ENCODE measurements around the gene AJAP1. TPM values are rescaled to one million over a fixed set of nuclear protein-coding genes. Genes with fewer than 3 reads are reported as not detected.

AJAP1 gene
- total RNA-seq, 1 experiment from 2014 or later: not detected

DNA sequence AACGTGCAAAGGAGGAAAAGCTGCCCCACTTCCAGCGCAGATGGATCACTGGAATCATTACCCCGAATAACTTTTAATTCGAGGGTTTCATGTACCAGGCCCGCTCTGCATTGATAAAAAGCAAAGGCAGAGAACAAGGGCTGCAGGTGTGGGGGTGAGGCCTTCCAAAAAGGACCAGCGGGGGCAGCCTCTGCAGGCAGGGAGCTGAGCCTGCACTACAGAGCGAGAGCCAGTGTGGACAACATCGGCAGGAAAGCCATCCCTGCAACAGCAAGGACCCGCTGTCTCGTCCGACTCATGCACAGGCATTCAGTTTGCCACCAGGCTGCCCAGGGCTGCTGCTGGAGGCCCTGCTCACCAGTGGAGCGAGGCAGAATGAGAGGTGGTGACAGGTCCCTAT is 27.1 kb upstream of the AJAP1 start:
- Histone ChIP-seq H3K9me2 (ENCODE audit: insufficient read depth) (no peaks in the 10 kb centered on the region), H3K27ac (ENCODE audit: low read depth, low read length) (no peak overlapping the region), H3K4me2 (ENCODE audit: low read length) (no peak overlapping the region), H3K27me3 (ENCODE audit: insufficient read depth, low read length) (no peaks in the 10 kb centered on the region), H3K4me1 (ENCODE audit: control insufficient read depth in 1 of 2, insufficient read depth in 2 of 2, low read length in 2 of 2) (no peaks in the 10 kb centered on the region), H3K9me3 (ENCODE audit: control insufficient read depth in 1 of 2, insufficient read depth in 1 of 2, low read depth in 1 of 2, low read length in 2 of 2) (no peaks in the 10 kb centered on the region), H4K20me1 (ENCODE audit: insufficient read depth) (no peaks in the 10 kb centered on the region), H3K4me3 (replicated peaks in 1 of 2; ENCODE audit: low read depth in 1 of 2, low read length in 2 of 2) (no peak overlapping the region), H3K79me2 (ENCODE audit: insufficient read depth, low read length) (no peaks in the 10 kb centered on the region), H3K9ac (ENCODE audit: low read length) (no peak overlapping the region), H3K36me3 (ENCODE audit: control insufficient read depth in 1 of 2, insufficient read depth in 2 of 2, low read length in 2 of 2) (no peaks in the 10 kb centered on the region), H2AFZ (ENCODE audit: low read depth, low read length, poor library complexity, severe bottlenecking) (no peak overlapping the region)
- no TSS peak for BruUV-seq (replicated peaks)
- no peak for ATAC-seq
- ChIA-PET CTCF (no interaction called here), POLR2A (no interaction called here), RAD21 (ENCODE audit: low non-redundant PET in 1 of 2, low total read pairs in 2 of 2, uncharacterized antibody in 2 of 2, unreplicated experiment in 2 of 2) (no interaction called here)
- intact Hi-C loops (cut with micrococcal nuclease): no loop called here
- TF ChIP-seq, protein P1, sequence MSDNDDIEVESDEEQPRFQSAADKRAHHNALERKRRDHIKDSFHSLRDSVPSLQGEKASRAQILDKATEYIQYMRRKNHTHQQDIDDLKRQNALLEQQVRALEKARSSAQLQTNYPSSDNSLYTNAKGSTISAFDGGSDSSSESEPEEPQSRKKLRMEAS (IDR thresholded peaks at IDR 0.05): no peak
- no peak for TF ChIP-seq TCF7L2 (IDR thresholded peaks at IDR 0.05; ENCODE audit: borderline replicate concordance, extremely low read depth, insufficient read depth, insufficient read length)
- no peak for DNase-seq (ENCODE audit: low read depth, low spot score)

DNA sequence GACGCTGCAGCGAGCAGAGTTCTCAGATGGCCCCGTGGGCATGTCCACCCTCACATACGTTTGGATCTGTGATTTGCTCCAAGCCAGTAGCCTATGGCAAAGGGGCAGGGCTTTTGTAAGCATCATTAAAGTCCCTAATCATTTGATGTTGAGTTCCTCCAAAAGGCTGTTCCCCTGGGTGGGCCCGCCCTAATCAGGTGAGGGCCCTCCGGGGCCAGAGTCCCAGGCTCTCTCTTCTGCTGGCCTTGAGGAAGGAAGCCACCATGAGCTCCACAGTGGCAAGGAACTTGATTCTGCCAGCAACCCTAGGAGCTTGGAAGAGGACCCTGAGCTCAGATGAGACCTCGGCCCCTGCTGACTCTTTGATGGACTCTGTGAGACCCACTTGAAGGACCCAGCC is 25.4 kb upstream of the AJAP1 start:
- no TSS peak for BruUV-seq (replicated peaks)
- no peaks in the 10 kb centered on the region for H3K36me3 ChIP-seq (ENCODE audit: control insufficient read depth in 1 of 2, insufficient read depth in 2 of 2, low read length in 2 of 2)
- no peak for DNase-seq (ENCODE audit: low read depth, low spot score)
- ChIA-PET CTCF (no interaction called here), RAD21 (ENCODE audit: low non-redundant PET in 1 of 2, low total read pairs in 2 of 2, uncharacterized antibody in 2 of 2, unreplicated experiment in 2 of 2) (no interaction called here), POLR2A (no interaction called here)
- H3K27me3 ChIP-seq (ENCODE audit: insufficient read depth, low read length): no peaks in the 10 kb centered on the region
- H3K9ac ChIP-seq (ENCODE audit: low read length): no peak overlapping the region
- no peak overlapping the region for H3K4me3 ChIP-seq (replicated peaks in 1 of 2; ENCODE audit: low read depth in 1 of 2, low read length in 2 of 2)
- no peak overlapping the region for H3K4me2 ChIP-seq (ENCODE audit: low read length)
- H2AFZ ChIP-seq (ENCODE audit: low read depth, low read length, poor library complexity, severe bottlenecking): no peak overlapping the region
- H3K27ac ChIP-seq (ENCODE audit: low read depth, low read length): no peak overlapping the region
- H3K9me2 ChIP-seq (ENCODE audit: insufficient read depth): no peaks in the 10 kb centered on the region
- no peaks in the 10 kb centered on the region for H4K20me1 ChIP-seq (ENCODE audit: insufficient read depth)
- TF ChIP-seq, protein P2, sequence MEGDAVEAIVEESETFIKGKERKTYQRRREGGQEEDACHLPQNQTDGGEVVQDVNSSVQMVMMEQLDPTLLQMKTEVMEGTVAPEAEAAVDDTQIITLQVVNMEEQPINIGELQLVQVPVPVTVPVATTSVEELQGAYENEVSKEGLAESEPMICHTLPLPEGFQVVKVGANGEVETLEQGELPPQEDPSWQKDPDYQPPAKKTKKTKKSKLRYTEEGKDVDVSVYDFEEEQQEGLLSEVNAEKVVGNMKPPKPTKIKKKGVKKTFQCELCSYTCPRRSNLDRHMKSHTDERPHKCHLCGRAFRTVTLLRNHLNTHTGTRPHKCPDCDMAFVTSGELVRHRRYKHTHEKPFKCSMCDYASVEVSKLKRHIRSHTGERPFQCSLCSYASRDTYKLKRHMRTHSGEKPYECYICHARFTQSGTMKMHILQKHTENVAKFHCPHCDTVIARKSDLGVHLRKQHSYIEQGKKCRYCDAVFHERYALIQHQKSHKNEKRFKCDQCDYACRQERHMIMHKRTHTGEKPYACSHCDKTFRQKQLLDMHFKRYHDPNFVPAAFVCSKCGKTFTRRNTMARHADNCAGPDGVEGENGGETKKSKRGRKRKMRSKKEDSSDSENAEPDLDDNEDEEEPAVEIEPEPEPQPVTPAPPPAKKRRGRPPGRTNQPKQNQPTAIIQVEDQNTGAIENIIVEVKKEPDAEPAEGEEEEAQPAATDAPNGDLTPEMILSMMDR (IDR thresholded peaks at IDR 0.05 in 2 of 3, conservative IDR thresholded peaks at IDR 0.05 in 1 of 3; ENCODE audit: borderline replicate concordance in 1 of 3, insufficient read depth in 1 of 3, low read depth in 2 of 3, low read length in 2 of 3): no peak
- TF ChIP-seq ZFX (IDR thresholded peaks at IDR 0.05) (no peak), EGR1 (IDR thresholded peaks at IDR 0.05; ENCODE audit: low read depth) (no peak), EZH2 (IDR thresholded peaks at IDR 0.05) (no peak), FOSL1 (IDR thresholded peaks at IDR 0.05; ENCODE audit: low read depth) (no peak), SP1 (IDR thresholded peaks at IDR 0.05; ENCODE audit: low read depth) (no peak), ZNF274 (IDR thresholded peaks at IDR 0.05; ENCODE audit: low read depth, low read length) (no peak), CBX3 (IDR thresholded peaks at IDR 0.05; ENCODE audit: low read depth) (no peak), SRF (IDR thresholded peaks at IDR 0.05; ENCODE audit: low read depth) (no peak), RAD21 (IDR thresholded peaks at IDR 0.05; ENCODE audit: low read depth) (no peak)
- TF ChIP-seq, protein P3, sequence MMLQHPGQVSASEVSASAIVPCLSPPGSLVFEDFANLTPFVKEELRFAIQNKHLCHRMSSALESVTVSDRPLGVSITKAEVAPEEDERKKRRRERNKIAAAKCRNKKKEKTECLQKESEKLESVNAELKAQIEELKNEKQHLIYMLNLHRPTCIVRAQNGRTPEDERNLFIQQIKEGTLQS (IDR thresholded peaks at IDR 0.05): no peak
- TF ChIP-seq, protein P4, sequence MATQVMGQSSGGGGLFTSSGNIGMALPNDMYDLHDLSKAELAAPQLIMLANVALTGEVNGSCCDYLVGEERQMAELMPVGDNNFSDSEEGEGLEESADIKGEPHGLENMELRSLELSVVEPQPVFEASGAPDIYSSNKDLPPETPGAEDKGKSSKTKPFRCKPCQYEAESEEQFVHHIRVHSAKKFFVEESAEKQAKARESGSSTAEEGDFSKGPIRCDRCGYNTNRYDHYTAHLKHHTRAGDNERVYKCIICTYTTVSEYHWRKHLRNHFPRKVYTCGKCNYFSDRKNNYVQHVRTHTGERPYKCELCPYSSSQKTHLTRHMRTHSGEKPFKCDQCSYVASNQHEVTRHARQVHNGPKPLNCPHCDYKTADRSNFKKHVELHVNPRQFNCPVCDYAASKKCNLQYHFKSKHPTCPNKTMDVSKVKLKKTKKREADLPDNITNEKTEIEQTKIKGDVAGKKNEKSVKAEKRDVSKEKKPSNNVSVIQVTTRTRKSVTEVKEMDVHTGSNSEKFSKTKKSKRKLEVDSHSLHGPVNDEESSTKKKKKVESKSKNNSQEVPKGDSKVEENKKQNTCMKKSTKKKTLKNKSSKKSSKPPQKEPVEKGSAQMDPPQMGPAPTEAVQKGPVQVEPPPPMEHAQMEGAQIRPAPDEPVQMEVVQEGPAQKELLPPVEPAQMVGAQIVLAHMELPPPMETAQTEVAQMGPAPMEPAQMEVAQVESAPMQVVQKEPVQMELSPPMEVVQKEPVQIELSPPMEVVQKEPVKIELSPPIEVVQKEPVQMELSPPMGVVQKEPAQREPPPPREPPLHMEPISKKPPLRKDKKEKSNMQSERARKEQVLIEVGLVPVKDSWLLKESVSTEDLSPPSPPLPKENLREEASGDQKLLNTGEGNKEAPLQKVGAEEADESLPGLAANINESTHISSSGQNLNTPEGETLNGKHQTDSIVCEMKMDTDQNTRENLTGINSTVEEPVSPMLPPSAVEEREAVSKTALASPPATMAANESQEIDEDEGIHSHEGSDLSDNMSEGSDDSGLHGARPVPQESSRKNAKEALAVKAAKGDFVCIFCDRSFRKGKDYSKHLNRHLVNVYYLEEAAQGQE (IDR thresholded peaks at IDR 0.05; ENCODE audit: low read depth): no peak
- no peaks in the 10 kb centered on the region for H3K79me2 ChIP-seq (ENCODE audit: insufficient read depth, low read length)
- no peaks in the 10 kb centered on the region for H3K9me3 ChIP-seq (ENCODE audit: control insufficient read depth in 1 of 2, insufficient read depth in 1 of 2, low read depth in 1 of 2, low read length in 2 of 2)
- no peak for ATAC-seq
- intact Hi-C loops (cut with micrococcal nuclease): no loop called here
- H3K4me1 ChIP-seq (ENCODE audit: control insufficient read depth in 1 of 2, insufficient read depth in 2 of 2, low read length in 2 of 2): no peaks in the 10 kb centered on the region

Measured in HCT116 (cell line).